Ovary (tissue), 3 donors: Measurements from ENCODE around the gene SGPP1.

ENCODE experiments used
- CTCF ChIP-seq, 3 donors: fragments of 450-650 bp in 2 of 3; fragments of 200-600 bp in 1 of 3; IDR thresholded peaks; one replicate each; pipeline versions ENCODE4 v1.5.1 to v1.8.0; 2016 to 2022; ENCODE audit warnings: antibody characterized with exemption in 3 of 3, mild to moderate bottlenecking in 1 of 3
- EP300 ChIP-seq: sonication (generic); formaldehyde crosslinking; IDR thresholded peaks from one replicate; pipeline ENCODE4 v1.6.1; 2017; ENCODE audit warnings: antibody characterized with exemption
- donor health status: DM: no; HTN: no; CAD: no.

DNA sequence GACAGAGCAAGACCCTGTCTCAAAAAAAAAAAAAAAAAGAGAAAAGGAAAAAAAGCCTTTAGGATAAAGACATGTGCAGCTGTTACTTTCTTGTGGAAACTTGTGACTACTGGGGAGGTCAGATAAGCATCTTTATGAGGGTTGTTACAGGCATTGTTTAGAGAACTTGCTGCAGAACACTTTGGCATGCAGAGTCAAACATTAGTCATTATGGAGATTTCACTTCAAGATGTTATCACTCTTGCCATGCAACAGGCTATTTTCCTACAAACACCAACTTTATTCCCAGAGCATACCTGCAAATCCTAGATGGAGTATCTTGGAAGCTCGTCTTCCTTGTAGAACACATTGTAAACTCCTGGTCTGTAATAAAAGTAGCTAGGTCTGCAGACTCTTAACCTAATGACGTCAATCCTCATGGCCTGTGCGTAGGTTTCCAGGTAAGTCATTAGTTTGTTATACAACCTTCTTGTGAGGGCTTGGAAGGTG lies 49.9 kb downstream of the SGPP1 start:
- TF ChIP-seq EP300, result no peak
- no peak for TF ChIP-seq CTCF (IDR thresholded peaks at IDR 0.05)
